ENCODE measurements around the gene PRKCB. TPM values are rescaled to one million over a fixed set of nuclear protein-coding genes. Genes with fewer than 3 reads are reported as not detected.

The PRKCB gene
- total RNA-seq, 1 donor from 2014 or later = 24.1 TPM

DNA sequence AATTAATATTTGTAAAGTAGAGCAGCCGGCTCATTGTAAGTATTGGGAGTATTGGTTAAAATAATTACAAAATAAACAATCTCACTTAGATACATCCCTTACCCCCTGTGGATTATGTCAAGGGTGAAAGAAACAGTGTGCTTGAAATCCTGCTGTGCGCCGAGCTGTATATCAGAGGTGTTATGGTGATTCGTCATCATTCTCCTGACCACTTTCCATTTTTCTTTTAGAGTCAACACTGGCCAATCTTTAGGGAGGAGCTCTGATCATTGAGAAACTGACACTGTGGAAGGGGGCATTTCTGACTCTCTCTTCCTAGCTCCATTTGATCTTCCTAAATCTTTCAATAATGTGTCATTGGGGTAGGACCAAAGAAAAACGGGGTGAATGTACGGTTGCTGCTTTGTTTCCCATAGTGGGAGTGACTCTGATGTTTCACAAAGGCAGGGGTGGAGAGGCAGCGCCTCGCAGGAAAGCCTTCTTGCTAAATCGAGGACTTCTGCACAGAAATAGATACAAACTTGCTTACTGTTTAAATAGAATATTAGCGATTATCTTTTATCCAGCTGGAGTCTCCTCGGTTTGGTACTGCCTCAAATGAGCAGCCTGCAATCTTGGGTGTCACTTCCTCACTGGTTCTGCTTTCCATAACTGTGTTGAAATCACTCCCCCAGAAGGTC lies 123.4 kb downstream of the PRKCB start:
- Histone ChIP-seq H3K4me1 (peaks cover 11% of the 10 kb centered on the region), H3K36me3 (no peaks in the 10 kb centered on the region), H3K4me3 (no peak overlapping the region), H3K9me3 (no peaks in the 10 kb centered on the region), H3K27me3 (ENCODE audit: low read depth) (no peaks in the 10 kb centered on the region), H3K27ac (no peak overlapping the region)
- TF ChIP-seq, protein P1, sequence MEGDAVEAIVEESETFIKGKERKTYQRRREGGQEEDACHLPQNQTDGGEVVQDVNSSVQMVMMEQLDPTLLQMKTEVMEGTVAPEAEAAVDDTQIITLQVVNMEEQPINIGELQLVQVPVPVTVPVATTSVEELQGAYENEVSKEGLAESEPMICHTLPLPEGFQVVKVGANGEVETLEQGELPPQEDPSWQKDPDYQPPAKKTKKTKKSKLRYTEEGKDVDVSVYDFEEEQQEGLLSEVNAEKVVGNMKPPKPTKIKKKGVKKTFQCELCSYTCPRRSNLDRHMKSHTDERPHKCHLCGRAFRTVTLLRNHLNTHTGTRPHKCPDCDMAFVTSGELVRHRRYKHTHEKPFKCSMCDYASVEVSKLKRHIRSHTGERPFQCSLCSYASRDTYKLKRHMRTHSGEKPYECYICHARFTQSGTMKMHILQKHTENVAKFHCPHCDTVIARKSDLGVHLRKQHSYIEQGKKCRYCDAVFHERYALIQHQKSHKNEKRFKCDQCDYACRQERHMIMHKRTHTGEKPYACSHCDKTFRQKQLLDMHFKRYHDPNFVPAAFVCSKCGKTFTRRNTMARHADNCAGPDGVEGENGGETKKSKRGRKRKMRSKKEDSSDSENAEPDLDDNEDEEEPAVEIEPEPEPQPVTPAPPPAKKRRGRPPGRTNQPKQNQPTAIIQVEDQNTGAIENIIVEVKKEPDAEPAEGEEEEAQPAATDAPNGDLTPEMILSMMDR (IDR thresholded peaks at IDR 0.05) = no peak
- intact Hi-C loops (cut with DNase I) = no loop called here
- DNase-seq (no peak), ATAC-seq (peak in 1 of 2 donors; percentile 74)

DNA sequence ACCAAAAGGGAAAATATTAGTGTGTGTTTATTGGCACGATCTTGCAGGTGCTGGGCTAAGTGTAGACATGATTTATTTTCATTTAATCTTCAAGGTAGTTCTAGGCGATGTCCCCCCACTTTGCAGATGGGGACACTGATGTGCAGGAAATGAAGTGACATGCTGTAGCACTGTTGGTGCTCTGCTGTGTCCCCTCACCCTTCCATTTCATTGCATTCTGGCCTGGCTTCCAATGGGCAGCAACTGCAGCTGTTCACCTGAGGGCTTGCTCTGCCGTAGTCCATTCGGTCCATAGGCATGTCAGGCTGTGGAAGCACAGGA lies 123.9 kb downstream of the PRKCB start:
- Histone ChIP-seq H3K4me3 (no peak overlapping the region), H3K27me3 (ENCODE audit: low read depth) (no peaks in the 10 kb centered on the region), H3K4me1 (peaks cover 11% of the 10 kb centered on the region), H3K9me3 (no peaks in the 10 kb centered on the region), H3K36me3 (no peaks in the 10 kb centered on the region), H3K27ac (no peak overlapping the region)
- intact Hi-C loops (cut with DNase I) = no loop called here
- TF ChIP-seq, protein P1 (IDR thresholded peaks at IDR 0.05) = no peak
- ATAC-seq (no peak), DNase-seq (no peak)

DNA sequence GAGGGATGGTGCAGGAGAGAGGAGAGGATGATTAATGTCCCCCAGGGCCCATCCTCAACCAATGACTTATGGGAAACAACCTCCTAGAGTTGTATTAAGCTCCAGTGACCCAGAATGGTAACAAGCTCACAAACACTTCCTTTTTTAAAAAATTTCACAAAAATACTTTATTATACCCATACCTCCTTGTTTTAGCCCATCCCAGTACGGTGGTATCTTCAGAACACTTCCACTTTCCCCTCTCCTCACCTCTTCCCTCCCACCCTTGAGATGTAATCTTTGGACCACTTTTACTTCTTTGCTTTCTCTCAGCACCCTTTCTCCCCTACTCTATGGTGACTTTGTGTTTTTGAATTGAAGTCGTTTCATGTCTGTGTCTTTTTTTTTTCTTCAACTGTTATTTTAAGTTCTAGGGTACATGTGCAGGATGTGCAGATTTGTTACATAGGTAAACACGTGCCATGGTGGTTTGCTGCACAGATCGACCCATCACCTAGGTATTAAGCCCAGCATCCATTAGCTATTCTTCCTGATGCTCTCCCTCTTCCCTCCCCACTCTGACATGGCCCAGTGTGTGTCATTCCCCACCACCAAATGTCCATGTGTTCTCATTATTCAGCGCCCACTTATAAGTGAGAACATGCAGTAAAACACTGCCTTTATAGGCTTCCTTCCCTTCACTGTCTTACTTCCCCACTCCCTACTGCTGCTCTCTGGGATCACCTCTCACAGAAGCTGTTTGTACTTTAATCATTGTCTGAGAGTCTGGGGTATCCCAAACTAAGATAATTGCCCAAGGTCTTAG lies 124.5 kb downstream of the PRKCB start:
- H3K27me3 ChIP-seq (ENCODE audit: low read depth) = no peaks in the 10 kb centered on the region

DNA sequence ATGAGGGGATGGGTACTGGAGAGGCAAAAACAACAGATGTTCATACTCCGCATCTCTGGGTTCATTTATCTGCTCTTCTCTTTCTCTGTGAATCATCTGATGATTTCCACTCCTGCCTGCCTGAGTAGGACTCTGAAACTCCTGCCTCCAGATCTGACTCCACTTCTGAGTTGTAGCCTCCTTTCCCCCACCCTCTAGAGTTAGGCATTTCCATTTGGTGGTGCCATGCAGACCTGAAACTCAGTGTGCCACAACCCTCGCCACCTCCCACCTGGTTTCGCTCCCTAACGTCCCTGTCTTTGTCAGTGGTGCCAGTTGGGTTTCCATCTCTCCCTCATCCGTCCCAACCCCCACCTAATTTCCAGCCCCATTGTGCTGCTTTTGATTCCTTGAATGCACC lies 126.2 kb downstream of the PRKCB start:
- no peak for DNase-seq
- TF ChIP-seq, protein P1 (IDR thresholded peaks at IDR 0.05) = no peak

More for the DNA sequence above, 124.5 kb downstream of the PRKCB start:
- ATAC-seq (no peak), DNase-seq (no peak)
- intact Hi-C loops (cut with DNase I) = no loop called here
- Histone ChIP-seq H3K9me3 (no peaks in the 10 kb centered on the region), H3K4me3 (no peak overlapping the region), H3K27ac (no peak overlapping the region), H3K4me1 (peaks cover 11% of the 10 kb centered on the region), H3K36me3 (no peaks in the 10 kb centered on the region)
- TF ChIP-seq, protein P1 (IDR thresholded peaks at IDR 0.05) = no peak

DNA sequence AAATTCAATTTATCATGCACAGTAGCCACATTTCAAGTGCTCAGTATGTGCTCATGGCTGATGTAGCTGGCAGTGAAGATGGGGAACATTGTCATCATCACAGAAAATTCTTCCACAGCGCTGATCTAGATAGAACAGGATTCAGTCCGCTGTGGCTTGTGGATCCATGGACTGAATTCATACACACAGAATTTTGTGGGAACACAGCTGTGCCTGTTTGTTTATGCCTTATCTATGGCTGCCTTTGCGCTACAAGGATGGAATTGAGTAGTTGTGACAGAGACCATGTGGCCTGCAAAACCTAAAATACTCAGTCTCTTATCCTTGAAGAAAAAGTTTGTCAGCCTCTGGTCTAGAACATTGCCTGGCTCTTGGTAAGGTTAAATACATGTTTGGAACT lies 128.4 kb downstream of the PRKCB start:
- ATAC-seq (no peak), DNase-seq (no peak)
- Histone ChIP-seq H3K4me1 (peaks cover 10% of the 10 kb centered on the region), H3K36me3 (no peaks in the 10 kb centered on the region), H3K4me3 (no peak overlapping the region), H3K27me3 (ENCODE audit: low read depth) (no peaks in the 10 kb centered on the region), H3K27ac (no peak overlapping the region), H3K9me3 (no peaks in the 10 kb centered on the region)
- intact Hi-C loops (cut with DNase I) = no loop called here
- TF ChIP-seq, protein P1 (IDR thresholded peaks at IDR 0.05) = no peak

More for the DNA sequence above, 126.2 kb downstream of the PRKCB start:
- no peaks in the 10 kb centered on the region for H3K27me3 ChIP-seq (ENCODE audit: low read depth)
- no peaks in the 10 kb centered on the region for H3K9me3 ChIP-seq
- no peak for ATAC-seq
- H3K4me1 ChIP-seq = peaks cover 11% of the 10 kb centered on the region
- H3K27ac ChIP-seq = no peak overlapping the region
- H3K4me3 ChIP-seq = no peak overlapping the region
- intact Hi-C loops (cut with DNase I) = no loop called here
- H3K36me3 ChIP-seq = no peaks in the 10 kb centered on the region
